ENCODE results near the gene ALG13.
"Not testable (repeated sequence)": the region's sequence is repeated elsewhere in the genome, so short reads cannot be mapped to it uniquely, and the experiment has no call there.

The ALG13 gene

GRCh38 chrX:111759686-111760085, 78.7 kb downstream of the ALG13 start:
- DNase-seq (ENCODE audit: low read depth), result no peak

GRCh38 chrX:111761578-111762135, 80.7 kb downstream of the ALG13 start:
- DNase-seq (ENCODE audit: low read depth), result no peak

- DNase-seq (ENCODE audit: low read depth), result no peak
Measured at GRCh38 chrX:111778591-111778990, 97.6 kb downstream of the ALG13 start.

- no peak for DNase-seq (ENCODE audit: low read depth)
Measured at GRCh38 chrX:111779582-111779981, 98.6 kb downstream of the ALG13 start.

- no peak for DNase-seq (ENCODE audit: low read depth)
Measured at GRCh38 chrX:111784667-111785066, 103.7 kb downstream of the ALG13 start.

- DNase-seq (ENCODE audit: low read depth), result not testable (repeated sequence)
Measured at GRCh38 chrX:111790054-111790453, 109.1 kb downstream of the ALG13 start.
